Endodermal cell (in vitro differentiated cells): ENCODE measurements around the gene GPATCH1. TPM values are rescaled to one million over a fixed set of nuclear protein-coding genes. Genes with fewer than 3 reads are reported as not detected.
A peak's percentile ranks its signal among the peaks of the same experiment; 100 is the strongest.
"Not testable (repeated sequence)": the region's sequence is repeated elsewhere in the genome, so short reads cannot be mapped to it uniquely, and the experiment has no call there.

Source experiments
- DNase-seq: peaks from one replicate; pipeline ENCODE4 v3.0.0-alpha.2; 2017
- H3K27ac ChIP-seq: 2 replicates; pipeline ENCODE4 v1.5.1; 2013; ENCODE audit warnings: mild to moderate bottlenecking, low read depth, low read length, moderate library complexity
- H3K27me3 ChIP-seq: 2 replicates; pipeline ENCODE4 v1.6.1; 2013; ENCODE audit warnings: mild to moderate bottlenecking, low read length, moderate library complexity; ENCODE audit not compliant: insufficient read depth, control insufficient read depth, poor library complexity, severe bottlenecking
- H3K36me3 ChIP-seq: 2 replicates; pipeline ENCODE4 v1.7.0; 2013; ENCODE audit warnings: mild to moderate bottlenecking, low read length, moderate library complexity; ENCODE audit not compliant: control insufficient read depth, insufficient read depth
- H3K4me1 ChIP-seq: one replicate; pipeline ENCODE4 v1.7.0; 2013; ENCODE audit warnings: low read length; ENCODE audit not compliant: control insufficient read depth, insufficient read depth
- H3K4me3 ChIP-seq: 2 replicates; pipeline ENCODE4 v1.5.1; 2013; ENCODE audit warnings: mild to moderate bottlenecking, low read length, moderate library complexity
- H3K9ac ChIP-seq: 2 replicates; pipeline ENCODE4 v1.6.1; 2013; ENCODE audit warnings: mild to moderate bottlenecking, low read length, moderate library complexity; ENCODE audit not compliant: poor library complexity, severe bottlenecking; ENCODE audit errors: extremely low read depth
- H3K9me3 ChIP-seq: 2 replicates; pipeline ENCODE4 v1.6.1; 2013; ENCODE audit warnings: mild to moderate bottlenecking, low read length, moderate library complexity; ENCODE audit not compliant: control insufficient read depth
- H3K27ac Mint-ChIP-seq: 2 replicates; pipeline ENCODE4 v1.8.0; 2020; ENCODE audit warnings: mixed read lengths
- H3K27me3 Mint-ChIP-seq: 2 replicates; pipeline ENCODE4 v1.8.0; 2021; ENCODE audit warnings: mild to moderate bottlenecking, mixed read lengths; ENCODE audit not compliant: insufficient read depth
- H3K36me3 Mint-ChIP-seq: 2 replicates; pipeline ENCODE4 v1.8.0; 2020; ENCODE audit warnings: low read depth, mixed read lengths
- H3K4me1 Mint-ChIP-seq: 2 replicates; pipeline ENCODE4 v1.8.0; 2020; ENCODE audit warnings: mixed read lengths
- H3K4me3 Mint-ChIP-seq: 2 replicates; pipeline ENCODE4 v1.8.0; 2020; ENCODE audit warnings: mild to moderate bottlenecking, moderate library complexity, mixed read lengths
- H3K9me3 Mint-ChIP-seq: 2 replicates; pipeline ENCODE4 v1.8.0; 2020; ENCODE audit warnings: mild to moderate bottlenecking, mixed read lengths
- WGBS, 2 experiments: methylation state at CpG; one replicate each; pipeline versions ENCODE4 v1.1.5 to v1.1.7; 2013; ENCODE audit warnings: missing lambda C conversion rate in 2 of 2, mixed read lengths in 1 of 2; ENCODE audit not compliant: insufficient coverage in 1 of 2, insufficient read length in 1 of 2; 5-methylcytosine and 5-hydroxymethylcytosine counted together
- total RNA-seq, 2 donors: library from RNA; stranded (reverse); fragmentation: NEBNext Ultra II Directional in 1 of 2; extraction: Animal tissue kit (Norgen Biotek cat#: 25700) in 1 of 2; gene quantifications; 2 replicates in 1 of 2; 3 replicates in 1 of 2; pipeline ENCODE4 v1.2.1, GENCODE V29; 2021
- TF ChIP-seq, protein P1 (sequence below): fragments of 200-600 bp; sonication (generic); conservative IDR thresholded peaks from 2 replicates; pipeline ENCODE4 v1.5.0; 2021; ENCODE audit warnings: antibody characterized with exemption, mild to moderate bottlenecking

GPATCH1 gene
- total RNA-seq, 2 donors from 2014 or later, result 10.1 to 11.2 TPM

GRCh38 chr19:33040994-33041827, 39.8 kb upstream of the GPATCH1 start:
- Histone ChIP-seq H3K36me3 (peaks cover 58% of the 10 kb centered on the region), H3K9ac (no peak overlapping the region), H3K27me3 (no peaks in the 10 kb centered on the region), H3K9me3 (no peaks in the 10 kb centered on the region), H3K4me1 (no peaks in the 10 kb centered on the region), H3K4me3 (no peak overlapping the region), H3K27ac (peak overlapping the region; percentile 10)
- Mint-ChIP-seq H3K4me1 (peaks cover 13% of the 10 kb centered on the region), H3K4me3 (no peak overlapping the region), H3K36me3 (peaks cover 53% of the 10 kb centered on the region), H3K27me3 (no peaks in the 10 kb centered on the region), H3K9me3 (peaks cover 11% of the 10 kb centered on the region), H3K27ac (peak overlapping the region; percentile 78)
- TF ChIP-seq, protein P1, sequence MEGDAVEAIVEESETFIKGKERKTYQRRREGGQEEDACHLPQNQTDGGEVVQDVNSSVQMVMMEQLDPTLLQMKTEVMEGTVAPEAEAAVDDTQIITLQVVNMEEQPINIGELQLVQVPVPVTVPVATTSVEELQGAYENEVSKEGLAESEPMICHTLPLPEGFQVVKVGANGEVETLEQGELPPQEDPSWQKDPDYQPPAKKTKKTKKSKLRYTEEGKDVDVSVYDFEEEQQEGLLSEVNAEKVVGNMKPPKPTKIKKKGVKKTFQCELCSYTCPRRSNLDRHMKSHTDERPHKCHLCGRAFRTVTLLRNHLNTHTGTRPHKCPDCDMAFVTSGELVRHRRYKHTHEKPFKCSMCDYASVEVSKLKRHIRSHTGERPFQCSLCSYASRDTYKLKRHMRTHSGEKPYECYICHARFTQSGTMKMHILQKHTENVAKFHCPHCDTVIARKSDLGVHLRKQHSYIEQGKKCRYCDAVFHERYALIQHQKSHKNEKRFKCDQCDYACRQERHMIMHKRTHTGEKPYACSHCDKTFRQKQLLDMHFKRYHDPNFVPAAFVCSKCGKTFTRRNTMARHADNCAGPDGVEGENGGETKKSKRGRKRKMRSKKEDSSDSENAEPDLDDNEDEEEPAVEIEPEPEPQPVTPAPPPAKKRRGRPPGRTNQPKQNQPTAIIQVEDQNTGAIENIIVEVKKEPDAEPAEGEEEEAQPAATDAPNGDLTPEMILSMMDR, result no peak
- WGBS, 2 experiments, result 81 to 84% methylated on average over 8 to 9 of the region's 9 CpGs
- DNase-seq, result no peak

DNA sequence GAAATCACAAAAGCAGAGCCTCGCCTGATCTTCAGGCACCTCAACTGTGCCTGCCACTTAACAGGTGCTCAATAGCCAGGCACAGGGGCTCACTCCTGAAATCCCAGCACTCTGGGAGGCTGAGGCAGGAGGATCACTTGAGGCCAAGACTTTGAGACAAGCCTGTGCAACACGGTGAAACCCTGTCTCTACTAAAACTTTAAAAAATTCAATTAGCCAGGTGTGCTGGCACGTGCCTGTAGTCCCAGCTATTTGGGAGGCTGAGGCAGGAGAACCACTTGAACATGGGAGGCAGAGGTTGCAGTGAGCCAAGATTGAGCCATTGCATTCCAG, 39.2 kb upstream of the GPATCH1 start:
- WGBS, 2 experiments, result 76 to 86% methylated on average over 3 of the region's 3 CpGs
- not testable (repeated sequence) for DNase-seq, H3K27me3 ChIP-seq, H3K9ac ChIP-seq, H3K4me3 Mint-ChIP-seq, H3K4me1 ChIP-seq, H3K9me3 ChIP-seq, H3K4me3 ChIP-seq, H3K27me3 Mint-ChIP-seq
- H3K36me3 Mint-ChIP-seq, result peaks cover 59% of the 10 kb centered on the region
- Histone ChIP-seq H3K36me3 (peaks cover 61% of the 10 kb centered on the region), H3K27ac (peak overlapping the region; percentile 0)
- peaks cover 10% of the 10 kb centered on the region for H3K9me3 Mint-ChIP-seq
- peaks cover 13% of the 10 kb centered on the region for H3K4me1 Mint-ChIP-seq
- H3K27ac Mint-ChIP-seq, result peak overlapping the region; percentile 78

DNA sequence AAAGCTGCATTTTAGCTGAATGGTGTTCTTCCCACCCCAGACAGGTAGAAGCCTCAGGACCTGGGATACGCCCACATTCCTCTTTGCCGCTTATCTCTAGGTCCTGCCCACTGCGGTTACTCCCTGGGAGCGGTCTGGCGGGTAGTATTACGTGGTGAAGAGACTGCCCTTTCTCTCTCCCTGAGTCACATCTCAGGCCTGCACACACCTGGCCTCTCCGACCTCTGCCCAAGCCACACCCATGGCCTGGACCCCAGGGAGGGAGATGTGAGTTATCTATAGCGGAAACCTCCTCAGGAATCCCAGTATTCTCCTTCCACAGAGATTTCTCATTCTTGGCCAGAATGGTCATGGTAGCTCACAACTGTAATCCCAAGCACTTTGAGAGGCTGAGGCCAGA, 33.6 kb upstream of the GPATCH1 start:
- H3K9ac ChIP-seq, result no peak overlapping the region
- Mint-ChIP-seq H3K36me3 (peaks cover 55% of the 10 kb centered on the region), H3K27me3 (no peaks in the 10 kb centered on the region), H3K9me3 (no peaks in the 10 kb centered on the region), H3K4me3 (peak overlapping the region; percentile 16), H3K4me1 (peaks cover 23% of the 10 kb centered on the region), H3K27ac (peak overlapping the region; percentile 94)
- WGBS, 2 experiments, result 62 to 92% methylated on average over 4 to 8 of the region's 8 CpGs
- peaks cover 59% of the 10 kb centered on the region for H3K36me3 ChIP-seq
- TF ChIP-seq, protein P1, result no peak
- H3K27ac ChIP-seq, result no peak overlapping the region
- H3K4me3 ChIP-seq, result no peak overlapping the region
- peak; percentile 93 for DNase-seq
- H3K4me1 ChIP-seq, result peaks cover 13% of the 10 kb centered on the region
- no peaks in the 10 kb centered on the region for H3K27me3 ChIP-seq
- no peaks in the 10 kb centered on the region for H3K9me3 ChIP-seq
